SU-DHL-6 (cell line): ENCODE measurements around the gene PNLDC1.
"Not testable (repeated sequence)": the region's sequence is repeated elsewhere in the genome, so short reads cannot be mapped to it uniquely, and the experiment has no call there.

ENCODE experiments used
- H2AFZ ChIP-seq: fragments of 200-600 bp; sonication (generic); 2 replicates; pipeline ENCODE4 v1.6.1; 2014; ENCODE audit warnings: low read depth, mild to moderate bottlenecking, moderate library complexity, mixed read lengths, antibody characterized with exemption, low read length; ENCODE audit not compliant: severe bottlenecking
- H3F3A ChIP-seq: fragments of 200-600 bp; shearing (Covaris generic); 2 replicates; pipeline ENCODE4 v1.6.0; 2016; ENCODE audit warnings: antibody characterized with exemption, mild to moderate bottlenecking; ENCODE audit not compliant: insufficient read depth
- H3K27ac ChIP-seq: fragments of 200-600 bp; sonication (generic); 2 replicates; pipeline ENCODE4 v1.5.1; 2016; ENCODE audit warnings: low read depth, mild to moderate bottlenecking, low read length, moderate library complexity, mixed read lengths
- H3K27me3 ChIP-seq: fragments of 200-600 bp; sonication (generic), shearing (Covaris generic); 2 replicates; pipeline ENCODE4 v1.6.0; 2014; ENCODE audit warnings: mild to moderate bottlenecking, low read length
- H3K36me3 ChIP-seq: fragments of 200-600 bp; sonication (generic); 2 replicates; pipeline ENCODE4 v1.6.1; 2014; ENCODE audit warnings: mild to moderate bottlenecking, low read length, mixed read lengths
- H3K4me2 ChIP-seq: fragments of 300-600, 200-600 bp; shearing (Covaris generic), sonication (generic); 2 replicates; pipeline ENCODE4 v1.6.0; 2014; ENCODE audit warnings: low read length, low read depth, mild to moderate bottlenecking; ENCODE audit not compliant: poor library complexity, severe bottlenecking
- H3K4me3 ChIP-seq: fragments of 200-600 bp; sonication (generic); 2 replicates; pipeline ENCODE4 v1.5.1; 2014; ENCODE audit warnings: antibody characterized with exemption, low read length, mild to moderate bottlenecking, mixed read lengths; ENCODE audit not compliant: insufficient read depth, poor library complexity, severe bottlenecking
- H3K79me2 ChIP-seq: fragments of 200-600 bp; sonication (generic); 2 replicates; pipeline ENCODE4 v1.6.1; 2014; ENCODE audit warnings: mild to moderate bottlenecking, low read length, moderate library complexity; ENCODE audit not compliant: insufficient read depth
- H3K9ac ChIP-seq: fragments of 200-600 bp; sonication (generic); 2 replicates; pipeline ENCODE4 v1.7.0; 2014; ENCODE audit warnings: mild to moderate bottlenecking, low read length
- H3K9me2 ChIP-seq: fragments of 200-600 bp; sonication (generic); replicated peaks from 2 replicates; pipeline ENCODE4 v1.6.1; 2014; ENCODE audit warnings: low read length; ENCODE audit not compliant: insufficient read depth
- H3K9me3 ChIP-seq: fragments of 200-600 bp; sonication (generic); 2 replicates; pipeline ENCODE4 v1.6.1; 2014; ENCODE audit warnings: low read length, mixed read lengths; ENCODE audit not compliant: insufficient read depth
- H4K20me1 ChIP-seq: fragments of 200-600 bp; sonication (generic); 2 replicates; pipeline ENCODE4 v1.6.1; 2014; ENCODE audit warnings: low read depth, mild to moderate bottlenecking, antibody characterized with exemption, low read length, moderate library complexity, mixed read lengths
- CTCF ChIP-seq: fragments of 200-600 bp; sonication (generic); IDR thresholded peaks from one replicate; pipeline ENCODE4 v1.5.1; 2017; ENCODE audit warnings: antibody characterized with exemption, mild to moderate bottlenecking, low read length, moderate library complexity; ENCODE audit not compliant: insufficient read depth, poor library complexity, severe bottlenecking
- EZH2phosphoT487 ChIP-seq: fragments of 200-600 bp; sonication (generic), shearing (Covaris generic); conservative IDR thresholded peaks from 2 replicates; pipeline ENCODE4 v1.6.1; 2018; ENCODE audit warnings: mild to moderate bottlenecking, antibody characterized with exemption, low read length, moderate library complexity, mixed read lengths

PNLDC1 gene

DNA sequence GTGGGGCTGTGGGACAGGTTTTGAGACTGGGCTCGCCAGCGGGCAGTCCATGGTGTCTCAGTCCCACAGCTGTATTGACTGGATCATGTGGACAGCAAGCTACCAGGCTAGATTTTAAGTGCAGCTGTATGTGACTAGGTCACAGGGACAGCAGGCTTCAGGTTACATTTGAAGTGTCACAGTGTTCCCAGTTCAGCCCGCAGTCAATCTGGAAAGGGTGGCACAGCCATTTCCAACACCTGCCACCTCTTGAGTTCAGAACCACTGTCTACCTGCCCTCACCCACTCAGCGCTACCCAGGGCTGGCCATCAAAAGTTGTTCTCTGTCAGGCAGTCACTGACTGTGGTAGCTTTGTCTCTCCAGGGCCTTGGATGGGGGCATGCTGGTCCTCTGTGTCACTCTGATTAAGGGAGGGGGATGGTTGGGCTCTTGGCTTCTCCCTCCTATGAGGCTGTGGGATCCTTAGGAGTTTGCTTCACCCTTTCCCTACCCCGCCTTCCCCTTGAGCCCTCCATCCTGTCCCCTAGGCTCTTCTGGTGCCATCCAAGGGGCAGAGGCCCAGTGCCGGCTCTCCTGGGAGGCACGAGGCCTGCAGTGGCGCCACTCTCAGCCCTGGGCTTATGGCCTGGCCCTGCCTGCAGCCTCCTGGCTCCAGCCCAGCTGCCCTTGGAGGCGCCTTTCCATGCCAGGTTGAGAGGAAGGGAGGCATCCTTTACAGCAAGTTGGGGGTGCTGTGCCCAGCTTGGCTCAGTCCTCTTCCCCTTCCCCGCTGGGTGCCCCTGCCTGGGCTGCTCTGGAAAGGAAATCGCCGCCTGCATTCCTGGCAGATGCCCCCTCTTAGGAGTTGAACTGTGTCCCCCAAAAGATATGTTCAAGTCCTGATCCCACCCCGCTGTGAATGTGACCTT lies 44.9 kb downstream of the PNLDC1 start:
- Histone ChIP-seq H3K79me2 (no peaks in the 10 kb centered on the region), H3K9ac (no peak overlapping the region), H3F3A (no peaks in the 10 kb centered on the region), H3K9me2 (no peaks in the 10 kb centered on the region), H3K27me3 (no peaks in the 10 kb centered on the region), H3K36me3 (no peaks in the 10 kb centered on the region), H3K27ac (no peak overlapping the region), H3K4me3 (no peak overlapping the region), H3K4me2 (no peak overlapping the region), H3K9me3 (no peaks in the 10 kb centered on the region), H4K20me1 (no peaks in the 10 kb centered on the region), H2AFZ (no peak overlapping the region)
- TF ChIP-seq CTCF (no peak), EZH2phosphoT487 (no peak)

GRCh38 chr6:159848552-159848951 lies 48.5 kb downstream of the PNLDC1 start:
- not testable (repeated sequence) for H3K27ac ChIP-seq, H3K4me3 ChIP-seq, H3K9ac ChIP-seq, H2AFZ ChIP-seq, H3K9me2 ChIP-seq, H4K20me1 ChIP-seq, H3K4me2 ChIP-seq, H3K36me3 ChIP-seq, H3K27me3 ChIP-seq, H3K9me3 ChIP-seq, H3K79me2 ChIP-seq, H3F3A ChIP-seq

DNA sequence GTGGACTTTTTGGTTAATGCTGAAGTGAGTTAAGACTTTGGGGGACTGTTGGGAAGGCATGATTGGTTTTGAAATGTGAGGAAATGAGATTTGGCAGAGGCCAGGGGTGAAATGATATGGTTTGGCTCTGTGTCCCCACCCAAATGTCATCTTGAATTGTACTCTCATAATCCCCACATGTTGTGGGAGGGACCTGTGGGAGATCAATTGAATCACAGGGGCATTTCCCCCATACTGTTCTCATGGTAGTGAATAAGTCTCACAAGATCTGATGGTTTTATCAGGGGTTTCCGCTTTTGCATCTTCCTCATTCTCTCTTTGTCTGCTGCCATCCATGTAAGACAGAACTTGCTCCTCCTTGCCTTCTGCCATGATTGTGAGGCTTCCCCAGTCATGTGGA lies 49.8 kb downstream of the PNLDC1 start:
- H3K27ac ChIP-seq, H3K9me3 ChIP-seq, H3K4me2 ChIP-seq, H3K79me2 ChIP-seq, H4K20me1 ChIP-seq, H2AFZ ChIP-seq, H3K9me2 ChIP-seq, H3K9ac ChIP-seq, H3K4me3 ChIP-seq, H3K27me3 ChIP-seq, H3F3A ChIP-seq, H3K36me3 ChIP-seq: not testable (repeated sequence)

- Histone ChIP-seq H3K27ac (no peak overlapping the region), H4K20me1 (no peaks in the 10 kb centered on the region), H2AFZ (no peak overlapping the region), H3K9me2 (no peaks in the 10 kb centered on the region), H3K36me3 (no peaks in the 10 kb centered on the region), H3K4me3 (no peak overlapping the region), H3K27me3 (no peaks in the 10 kb centered on the region), H3K79me2 (no peaks in the 10 kb centered on the region), H3K9ac (no peak overlapping the region), H3K4me2 (no peak overlapping the region), H3K9me3 (no peaks in the 10 kb centered on the region), H3F3A (no peaks in the 10 kb centered on the region)
- no peak for TF ChIP-seq CTCF
- TF ChIP-seq EZH2phosphoT487 = no peak
Observed at GRCh38 chr6:159852877-159853276, 52.8 kb downstream of the PNLDC1 start.
